Esophagus squamous epithelium (tissue), 5 donors: Measurements from ENCODE around the gene MAG. TPM values are rescaled to one million over a fixed set of nuclear protein-coding genes. Genes with fewer than 3 reads are reported as not detected.

Experiments
- DNase-seq: peaks from one replicate; lab custom pipeline; 2025; lab: John Stamatoyannopoulos, UW
- H3K27ac ChIP-seq, 4 donors: fragments of 200-600 bp; sonication (generic); one replicate each; pipeline ENCODE4 v1.5.1; 2016 to 2019; ENCODE audit warnings: mild to moderate bottlenecking in 1 of 4
- H3K27me3 ChIP-seq, 4 donors: fragments of 200-600 bp; sonication (generic); 1 replicate in 3 of 4; 2 replicates in 1 of 4; pipeline versions ENCODE4 v1.5.1 to v1.6.0; 2017 to 2021; ENCODE audit warnings: antibody characterized with exemption in 1 of 4
- H3K36me3 ChIP-seq, 3 donors: fragments of 200-600 bp; sonication (generic); one replicate each; pipeline ENCODE4 v1.5.1; 2016 to 2019
- H3K4me1 ChIP-seq, 3 donors: fragments of 200-600 bp; sonication (generic); one replicate each; pipeline ENCODE4 v1.5.1; 2017 to 2019
- H3K4me3 ChIP-seq, 4 donors: fragments of 200-600 bp; sonication (generic); 1 replicate in 3 of 4; 2 replicates in 1 of 4; pipeline ENCODE4 v1.5.1; 2016 to 2019; ENCODE audit warnings: mild to moderate bottlenecking in 2 of 4, moderate library complexity in 1 of 4
- H3K9me3 ChIP-seq, 3 donors: fragments of 200-600 bp; sonication (generic); one replicate each; pipeline ENCODE4 v1.5.1; 2016 to 2019
- CTCF ChIP-seq, 6 experiments: fragments of 450-650 bp in 4 of 6; fragments of 200-600 bp in 2 of 6; sonication (generic) in 2 of 6; IDR thresholded peaks; one replicate each; pipeline ENCODE4 v1.5.1; 2016 to 2019; ENCODE audit warnings: antibody characterized with exemption in 6 of 6, mild to moderate bottlenecking in 4 of 6, moderate library complexity in 4 of 6
- POLR2A ChIP-seq, 4 donors: fragments of 450-650 bp; IDR thresholded peaks; one replicate each; pipeline ENCODE4 v1.6.1; 2017; ENCODE audit warnings: antibody characterized with exemption in 4 of 4, mild to moderate bottlenecking in 4 of 4, moderate library complexity in 3 of 4
- WGBS, 2 donors: methylation state at CpG; one replicate each; pipeline ENCODE4 v1.1.5; 2018; 5-methylcytosine and 5-hydroxymethylcytosine counted together
- intact Hi-C: fragments of 100-400 bp; cut with DNase I; formaldehyde crosslinking; loops from one replicate; pipeline ENCODE4 v1.15.0; 2022
- total RNA-seq, 4 donors: library from RNA; depleted of rRNA; stranded (reverse); fragments of >200 nt; gene quantifications; one replicate each; pipeline ENCODE4 v1.1.0, GENCODE V29; 2016
- donor health status: DM: yes; HTN: yes; CAD: no.

Gene MAG
- total RNA-seq, 4 donors from 2014 or later: 2.3 TPM; not detected in 3

GRCh38 chr19:35337097-35337983, 45.4 kb downstream of the MAG start:
- WGBS, 2 donors: 71 to 72% methylated on average over 15 to 25 of the region's 25 CpGs
- no peak for TF ChIP-seq CTCF (IDR thresholded peaks at IDR 0.05)
- no peak for TF ChIP-seq POLR2A (IDR thresholded peaks at IDR 0.05)
- no peak for DNase-seq
- intact Hi-C loops: no loop called here
- Histone ChIP-seq H3K4me1 (no peaks in the 10 kb centered on the region), H3K9me3 (no peaks in the 10 kb centered on the region), H3K27ac (no peak overlapping the region), H3K4me3 (no peak overlapping the region), H3K36me3 (no peaks in the 10 kb centered on the region), H3K27me3 (peaks cover 0 to 34% (median 0%) of the 10 kb centered on the region in 4 donors)

GRCh38 chr19:35337984-35338296, 46.0 kb downstream of the MAG start:
- 76 to 79% methylated on average over 7 to 13 of the region's 13 CpGs for WGBS, 2 donors
- Histone ChIP-seq H3K4me3 (no peak overlapping the region), H3K4me1 (no peaks in the 10 kb centered on the region), H3K27ac (no peak overlapping the region), H3K27me3 (peaks cover 0 to 28% (median 0%) of the 10 kb centered on the region in 4 donors), H3K36me3 (no peaks in the 10 kb centered on the region), H3K9me3 (no peaks in the 10 kb centered on the region)
- intact Hi-C loops: no loop called here
- DNase-seq: no peak
- no peak for TF ChIP-seq CTCF (IDR thresholded peaks at IDR 0.05)

GRCh38 chr19:35340431-35340830, 48.5 kb downstream of the MAG start:
- no peaks in the 10 kb centered on the region for H3K36me3 ChIP-seq
- WGBS, 2 donors: 81% methylated on average over 5 of the region's 11 CpGs; no CpG with 5 or more reads in 1 of the 2 donors
- no peak overlapping the region for H3K4me3 ChIP-seq
- intact Hi-C loops: no loop called here
- H3K9me3 ChIP-seq: no peaks in the 10 kb centered on the region
- no peak overlapping the region for H3K27ac ChIP-seq
- no peaks in the 10 kb centered on the region for H3K4me1 ChIP-seq
- no peak for DNase-seq
- TF ChIP-seq CTCF (IDR thresholded peaks at IDR 0.05) (no peak), POLR2A (IDR thresholded peaks at IDR 0.05) (no peak)
- peaks cover 0 to 12% (median 0%) of the 10 kb centered on the region in 4 donors for H3K27me3 ChIP-seq

GRCh38 chr19:35341006-35341405, 49.0 kb downstream of the MAG start:
- H3K27ac ChIP-seq: no peak overlapping the region
- H3K36me3 ChIP-seq: no peaks in the 10 kb centered on the region
- WGBS, 2 donors: 71 to 100% methylated on average over 1 to 15 of the region's 16 CpGs
- H3K27me3 ChIP-seq: peaks cover 0 to 12% (median 0%) of the 10 kb centered on the region in 4 donors
- no peak overlapping the region for H3K4me3 ChIP-seq
- no peak for DNase-seq
- no peaks in the 10 kb centered on the region for H3K9me3 ChIP-seq
- H3K4me1 ChIP-seq: no peaks in the 10 kb centered on the region
- intact Hi-C loops: no loop called here
- TF ChIP-seq POLR2A (IDR thresholded peaks at IDR 0.05) (no peak), CTCF (IDR thresholded peaks at IDR 0.05) (no peak)

- Histone ChIP-seq H3K9me3 (no peaks in the 10 kb centered on the region), H3K4me3 (no peak overlapping the region), H3K36me3 (no peaks in the 10 kb centered on the region), H3K27ac (no peak overlapping the region), H3K4me1 (peaks cover 0 to under 1% (median 0%) of the 10 kb centered on the region in 3 donors), H3K27me3 (peaks cover 0 to 18% (median 0%) of the 10 kb centered on the region in 4 donors)
- no peak for TF ChIP-seq POLR2A (IDR thresholded peaks at IDR 0.05)
- no peak for TF ChIP-seq CTCF (IDR thresholded peaks at IDR 0.05)
- WGBS, 2 donors: 63 to 79% methylated on average over 8 to 10 of the region's 14 CpGs
- intact Hi-C loops: no loop called here
- no peak for DNase-seq
Measured at GRCh38 chr19:35341565-35342225, 49.7 kb downstream of the MAG start.
